RPMI7951 (cell line): ENCODE measurements around the gene UGT1A10. TPM values are rescaled to one million over a fixed set of nuclear protein-coding genes. Genes with fewer than 3 reads are reported as not detected.
A peak's percentile ranks its signal among the peaks of the same experiment; 100 is the strongest.
"Not testable (repeated sequence)": the region's sequence is repeated elsewhere in the genome, so short reads cannot be mapped to it uniquely, and the experiment has no call there.

Experiments used
- DNase-seq: peaks from one replicate; pipeline ENCODE4 v3.0.0-alpha.2; 2012; ENCODE audit warnings: low read depth
- total RNA-seq: library from RNA; depleted of rRNA; stranded (reverse); fragments of >200 nt; shearing (Covaris generic); gene quantifications from 2 replicates; pipeline ENCODE4 v1.2.3, GENCODE V29; 2014

The UGT1A10 gene
- total RNA-seq, 1 experiment from 2014 or later = not detected

- not testable (repeated sequence) for DNase-seq
Measured at GRCh38 chr2:233655943-233656342, 19.7 kb downstream of the UGT1A10 start.

- no peak for DNase-seq
Measured at GRCh38 chr2:233656443-233656842, 20.2 kb downstream of the UGT1A10 start.

GRCh38 chr2:233658610-233659009 is 22.4 kb downstream of the UGT1A10 start:
- DNase-seq = no peak

- DNase-seq = no peak
Measured at GRCh38 chr2:233663911-233664310, 27.7 kb downstream of the UGT1A10 start.

- DNase-seq = no peak
Measured at GRCh38 chr2:233668605-233669260, 32.5 kb downstream of the UGT1A10 start.

GRCh38 chr2:233671290-233672161 is 35.3 kb downstream of the UGT1A10 start, which contains the start of gene UGT1A9:
Gene UGT1A9, plus strand, starts transcription at chr2:233671898. Its CDS starts 37 bp downstream, at chr2:233671935.
- no peak for DNase-seq

GRCh38 chr2:233672886-233673285 is 36.6 kb downstream of the UGT1A10 start:
- DNase-seq = no peak

- DNase-seq = no peak
Measured at GRCh38 chr2:233673896-233674295, 37.6 kb downstream of the UGT1A10 start.

- DNase-seq = no peak
Measured at GRCh38 chr2:233674314-233674713, 38.1 kb downstream of the UGT1A10 start.

GRCh38 chr2:233674995-233675394 is 38.7 kb downstream of the UGT1A10 start:
- peak; percentile 7 for DNase-seq

- DNase-seq = peak; percentile 15
Measured at GRCh38 chr2:233676046-233676445, 39.8 kb downstream of the UGT1A10 start.

- DNase-seq = no peak
Measured at GRCh38 chr2:233679196-233679595, 42.9 kb downstream of the UGT1A10 start.

- no peak for DNase-seq
Measured at GRCh38 chr2:233680361-233681045, 44.3 kb downstream of the UGT1A10 start.

GRCh38 chr2:233681521-233682099 is 45.4 kb downstream of the UGT1A10 start, which contains the start of gene UGT1A7:
Gene UGT1A7, plus strand, starts transcription at chr2:233681901. Its CDS starts 37 bp downstream, at chr2:233681938.
- DNase-seq = no peak

GRCh38 chr2:233684640-233685039 is 48.4 kb downstream of the UGT1A10 start:
- no peak for DNase-seq

GRCh38 chr2:233686928-233687327 is 50.7 kb downstream of the UGT1A10 start:
- DNase-seq = no peak

GRCh38 chr2:233688341-233688740 is 52.1 kb downstream of the UGT1A10 start:
- no peak for DNase-seq

GRCh38 chr2:233689031-233689430 is 52.8 kb downstream of the UGT1A10 start:
- no peak for DNase-seq

GRCh38 chr2:233689501-233689900 is 53.3 kb downstream of the UGT1A10 start:
- peak; percentile 14 for DNase-seq

- peak; percentile 60 for DNase-seq
Measured at GRCh38 chr2:233690444-233690843, 54.2 kb downstream of the UGT1A10 start.
